GM04503 (cell line): Measurements from ENCODE around the gene SNX2.
"Not testable (repeated sequence)": the region's sequence is repeated elsewhere in the genome, so short reads cannot be mapped to it uniquely, and the experiment has no call there.

ENCODE experiments used
- DNase-seq: peaks from one replicate; pipeline ENCODE4 v3.0.0-alpha.2; 2012; ENCODE audit warnings: low read depth

Gene SNX2

GRCh38 chr5:122844136-122844909, 69.4 kb downstream of the SNX2 start:
- DNase-seq: no peak

- no peak for DNase-seq
Observed at GRCh38 chr5:122844910-122845228, 70.0 kb downstream of the SNX2 start.

GRCh38 chr5:122845229-122846050, 70.6 kb downstream of the SNX2 start, which contains the start of gene SNX24:
SNX24 (plus strand) TSS chr5:122845613; CDS start chr5:122845634, 21 bp downstream.
- peak; percentile 26 for DNase-seq

GRCh38 chr5:122846051-122846550, 71.2 kb downstream of the SNX2 start:
- peak; percentile 52 for DNase-seq

GRCh38 chr5:122847687-122848081, 72.8 kb downstream of the SNX2 start:
- DNase-seq: no peak

GRCh38 chr5:122849771-122850170, 74.9 kb downstream of the SNX2 start:
- DNase-seq: no peak

- not testable (repeated sequence) for DNase-seq
Observed at GRCh38 chr5:122857538-122857937, 82.7 kb downstream of the SNX2 start.

- no peak for DNase-seq
Observed at GRCh38 chr5:122858451-122858850, 83.6 kb downstream of the SNX2 start.

- DNase-seq: no peak
Observed at GRCh38 chr5:122863240-122863639, 88.4 kb downstream of the SNX2 start.

- no peak for DNase-seq
Observed at GRCh38 chr5:122863721-122864120, 88.8 kb downstream of the SNX2 start.

- no peak for DNase-seq
Observed at GRCh38 chr5:122864400-122864799, 89.5 kb downstream of the SNX2 start.

GRCh38 chr5:122864842-122865241, 90.0 kb downstream of the SNX2 start:
- no peak for DNase-seq

GRCh38 chr5:122870219-122870856, 95.5 kb downstream of the SNX2 start:
- DNase-seq: peak; percentile 42

GRCh38 chr5:122871661-122872060, 96.8 kb downstream of the SNX2 start:
- peak; percentile 55 for DNase-seq

- DNase-seq: no peak
Observed at GRCh38 chr5:122874179-122874875, 99.4 kb downstream of the SNX2 start.

- no peak for DNase-seq
Observed at GRCh38 chr5:122877518-122877917, 102.6 kb downstream of the SNX2 start.

- no peak for DNase-seq
Observed at GRCh38 chr5:122879076-122879475, 104.2 kb downstream of the SNX2 start.
